GM10248 (cell line): ENCODE results near the gene CDC20.

Source experiments
- CTCF ChIA-PET: fragments of 300-600 bp; sonication (Branson Sonifier 250); formaldehyde crosslinking; extraction: SDS; loops from one replicate; lab custom pipeline; 2021; ENCODE audit warnings: antibody characterized with exemption; lab: Yijun Ruan, JAX
- POLR2A ChIA-PET: fragments of 350-650 bp; sonication (Branson Sonifier 250); formaldehyde crosslinking; extraction: SDS; loops from one replicate; lab custom pipeline; 2020; ENCODE audit warnings: antibody characterized with exemption; lab: Yijun Ruan, JAX
- DNase-seq: peaks from one replicate; pipeline ENCODE4 v3.0.0; 2012; ENCODE audit errors: extremely low spot score
- CTCF ChIP-seq: IDR thresholded peaks from 2 replicates; pipeline ENCODE4 v1.5.1; 2012; ENCODE audit warnings: mild to moderate bottlenecking, low read depth; ENCODE audit errors: extremely low read depth, missing control alignments, control extremely low read depth

The CDC20 gene

GRCh38 chr1:43348809-43349593 is 9.8 kb upstream of the CDC20 start:
- DNase-seq = no peak
- POLR2A ChIA-PET = no interaction called here
- TF ChIP-seq CTCF = no peak
- CTCF ChIA-PET = no interaction called here

GRCh38 chr1:43349594-43350306 is 9.0 kb upstream of the CDC20 start:
- no peak for DNase-seq
- ChIA-PET POLR2A (no interaction called here), CTCF (no interaction called here)
- TF ChIP-seq CTCF = no peak

- ChIA-PET CTCF (no interaction called here), POLR2A (interaction anchor here (0.6 kb wide), 1 partner anchor 619 kb away, joined by 3 read pairs; the partner anchor contains the start of gene DPH2)
- no peak for TF ChIP-seq CTCF
- no peak for DNase-seq
Observed at GRCh38 chr1:43350976-43351375, 7.8 kb upstream of the CDC20 start.

- POLR2A ChIA-PET = no interaction called here
- no peak for DNase-seq
- CTCF ChIA-PET = no interaction called here
- TF ChIP-seq CTCF = no peak
Observed at GRCh38 chr1:43351421-43352350, 7.1 kb upstream of the CDC20 start.

GRCh38 chr1:43352351-43352705 is 6.5 kb upstream of the CDC20 start:
- no peak for TF ChIP-seq CTCF
- CTCF ChIA-PET = no interaction called here
- POLR2A ChIA-PET = no interaction called here
- no peak for DNase-seq

GRCh38 chr1:43352881-43353280 is 5.9 kb upstream of the CDC20 start:
- ChIA-PET CTCF (interaction anchor here (1.6 kb wide), 1 partner anchor 114 kb away, joined by 5 read pairs; no protein-coding TSS in a partner anchor), POLR2A (no interaction called here)
- no peak for TF ChIP-seq CTCF
- no peak for DNase-seq
